NB4 (cell line): ENCODE measurements around the gene JMY.

ENCODE experiments used
- DNase-seq: peaks from one replicate; pipeline ENCODE4 v3.0.0; 2010; ENCODE audit warnings: low read depth
- H3K4me3 ChIP-seq: one replicate; pipeline ENCODE4 v1.5.1; 2011; ENCODE audit warnings: mild to moderate bottlenecking, low read depth, low read length, moderate library complexity
- MYC ChIP-seq: IDR thresholded peaks from 2 replicates; pipeline ENCODE4 v1.6.1; 2011; ENCODE audit warnings: low read depth, low read length
- POLR2A ChIP-seq: IDR thresholded peaks from 2 replicates; pipeline ENCODE4 v1.6.1; 2011; ENCODE audit warnings: mild to moderate bottlenecking; ENCODE audit not compliant: insufficient read length; ENCODE audit errors: extremely low read depth
- TF ChIP-seq, protein P1 (sequence below): IDR thresholded peaks from 2 replicates; pipeline ENCODE4 v1.6.1; 2011; ENCODE audit warnings: low read depth, low read length
- TF ChIP-seq, protein P2 (sequence below): IDR thresholded peaks from one replicate; pipeline ENCODE4 v1.5.1; 2012; ENCODE audit warnings: low read depth, low read length

JMY gene

DNA sequence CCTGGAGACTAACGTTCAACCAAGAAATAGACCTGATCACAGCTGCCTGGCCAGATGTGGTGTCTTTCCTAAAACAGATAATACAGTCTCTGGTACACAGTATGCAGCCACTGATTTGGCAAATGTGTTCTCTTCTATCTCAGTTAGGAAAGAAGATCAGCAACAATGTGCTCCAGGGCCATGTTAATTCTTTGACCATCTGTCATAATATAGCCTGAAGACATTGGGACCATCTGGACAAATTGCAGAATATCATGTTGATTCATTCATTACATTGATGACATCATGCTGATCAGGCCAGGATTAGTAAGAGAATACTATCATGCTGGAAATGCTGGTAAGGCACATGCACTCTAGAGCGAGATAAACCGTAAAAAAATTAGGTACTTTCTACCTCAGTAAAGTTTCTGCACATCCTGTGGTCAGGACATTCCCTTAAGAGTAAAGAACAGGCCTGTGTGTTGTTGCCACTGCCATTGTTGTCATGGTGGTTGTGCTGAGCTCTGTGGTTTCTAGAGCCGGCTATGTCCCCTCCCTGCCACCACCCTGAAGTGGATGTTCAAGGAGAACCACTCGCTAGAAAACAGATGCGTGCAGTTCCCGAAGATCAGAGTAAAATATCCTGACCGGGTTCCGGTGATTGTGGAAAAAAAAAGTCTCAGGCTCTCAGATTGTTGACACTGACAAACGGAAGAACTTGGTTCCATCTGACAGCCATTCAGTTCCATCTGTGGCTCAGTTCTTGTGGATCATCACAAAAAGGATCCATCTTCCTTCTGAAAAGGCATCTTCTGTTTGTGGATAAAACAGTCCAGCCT is 6.4 kb upstream of the JMY start:
- TF ChIP-seq MYC (no peak), POLR2A (no peak)
- TF ChIP-seq, protein P1, sequence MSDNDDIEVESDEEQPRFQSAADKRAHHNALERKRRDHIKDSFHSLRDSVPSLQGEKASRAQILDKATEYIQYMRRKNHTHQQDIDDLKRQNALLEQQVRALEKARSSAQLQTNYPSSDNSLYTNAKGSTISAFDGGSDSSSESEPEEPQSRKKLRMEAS, result no peak
- TF ChIP-seq, protein P2, sequence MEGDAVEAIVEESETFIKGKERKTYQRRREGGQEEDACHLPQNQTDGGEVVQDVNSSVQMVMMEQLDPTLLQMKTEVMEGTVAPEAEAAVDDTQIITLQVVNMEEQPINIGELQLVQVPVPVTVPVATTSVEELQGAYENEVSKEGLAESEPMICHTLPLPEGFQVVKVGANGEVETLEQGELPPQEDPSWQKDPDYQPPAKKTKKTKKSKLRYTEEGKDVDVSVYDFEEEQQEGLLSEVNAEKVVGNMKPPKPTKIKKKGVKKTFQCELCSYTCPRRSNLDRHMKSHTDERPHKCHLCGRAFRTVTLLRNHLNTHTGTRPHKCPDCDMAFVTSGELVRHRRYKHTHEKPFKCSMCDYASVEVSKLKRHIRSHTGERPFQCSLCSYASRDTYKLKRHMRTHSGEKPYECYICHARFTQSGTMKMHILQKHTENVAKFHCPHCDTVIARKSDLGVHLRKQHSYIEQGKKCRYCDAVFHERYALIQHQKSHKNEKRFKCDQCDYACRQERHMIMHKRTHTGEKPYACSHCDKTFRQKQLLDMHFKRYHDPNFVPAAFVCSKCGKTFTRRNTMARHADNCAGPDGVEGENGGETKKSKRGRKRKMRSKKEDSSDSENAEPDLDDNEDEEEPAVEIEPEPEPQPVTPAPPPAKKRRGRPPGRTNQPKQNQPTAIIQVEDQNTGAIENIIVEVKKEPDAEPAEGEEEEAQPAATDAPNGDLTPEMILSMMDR, result no peak
- DNase-seq, result no peak

DNA sequence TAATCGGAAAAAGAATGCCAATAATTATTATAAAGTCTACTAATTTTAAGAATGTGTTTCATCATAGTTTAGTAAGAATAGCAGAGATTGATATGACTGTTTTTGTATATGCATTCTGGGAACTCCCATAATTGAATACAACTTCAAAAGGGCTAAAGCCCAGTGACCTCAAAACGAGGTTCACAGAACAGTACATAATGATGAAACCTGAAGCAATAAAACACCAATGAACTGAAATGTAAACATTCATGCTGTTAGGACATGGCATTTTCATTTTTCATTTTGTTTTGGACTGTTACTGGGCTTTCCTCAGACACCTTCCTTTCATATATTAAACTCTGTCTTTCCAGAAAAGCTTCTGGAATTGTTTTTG is 684 bp upstream of the JMY start:
- no peak for DNase-seq
- H3K4me3 ChIP-seq, result peak overlapping the region; percentile 69
- TF ChIP-seq MYC (no peak), POLR2A (no peak)
- TF ChIP-seq, protein P1, result no peak
- TF ChIP-seq, protein P2, result no peak

More for the DNA sequence above, 6.4 kb upstream of the JMY start:
- H3K4me3 ChIP-seq, result no peak overlapping the region

- H3K4me3 ChIP-seq, result peak overlapping the region; percentile 84
- peak; percentile 63 for DNase-seq
- TF ChIP-seq MYC (no peak), POLR2A (no peak)
- TF ChIP-seq, protein P1, result no peak
Observed at GRCh38 chr5:79236362-79236969, 535 bp downstream of the JMY start.

- DNase-seq, result peak; percentile 67
- TF ChIP-seq, protein P1, result peak; percentile 28; the same call in 1 of the 2 replicates
- TF ChIP-seq, protein P2, result no peak
- TF ChIP-seq MYC, result no peak
- H3K4me3 ChIP-seq, result peak overlapping the region; percentile 84
Observed at GRCh38 chr5:79236970-79237739, 1.2 kb downstream of the JMY start.

GRCh38 chr5:79237740-79238560 is 2.0 kb downstream of the JMY start:
- H3K4me3 ChIP-seq, result peak overlapping the region; percentile 84
- TF ChIP-seq, protein P2, result no peak
- TF ChIP-seq, protein P1, result no peak
- TF ChIP-seq MYC (no peak), POLR2A (no peak)
- DNase-seq, result no peak
